GM19468 (cell line): ENCODE results near the gene ZNF689.
A peak's percentile ranks its signal among the peaks of the same experiment; 100 is the strongest.
"Not testable (repeated sequence)": the region's sequence is repeated elsewhere in the genome, so short reads cannot be mapped to it uniquely, and the experiment has no call there.

Experiments used
- ATAC-seq: cut with Tn5 transposase; IDR thresholded peaks from one replicate; pipeline ENCODE4 v1.9.1; 2021; ENCODE audit warnings: mild to moderate bottlenecking, moderate library complexity, moderate number of reproducible peaks; ENCODE audit not compliant: unreplicated experiment; ENCODE audit errors: extremely low read depth

The ZNF689 gene

GRCh38 chr16:30602616-30603277 is 7.4 kb downstream of the ZNF689 start:
- no peak for ATAC-seq

GRCh38 chr16:30601966-30602365 is 8.2 kb downstream of the ZNF689 start:
- no peak for ATAC-seq

GRCh38 chr16:30600929-30601328 is 9.3 kb downstream of the ZNF689 start:
- ATAC-seq = no peak

- no peak for ATAC-seq
These were observed 10.0 kb downstream of the ZNF689 start for GRCh38 chr16:30600215-30600614.

- ATAC-seq = no peak
These were observed 17.3 kb downstream of the ZNF689 start for GRCh38 chr16:30592871-30593270.

- not testable (repeated sequence) for ATAC-seq
These were observed 19.3 kb downstream of the ZNF689 start for GRCh38 chr16:30590869-30591268.

- not testable (repeated sequence) for ATAC-seq
These were observed 20.6 kb downstream of the ZNF689 start for GRCh38 chr16:30589582-30589981.

- ATAC-seq = no peak
These were observed 21.5 kb downstream of the ZNF689 start for GRCh38 chr16:30588651-30589050.

GRCh38 chr16:30585400-30586191 is 24.6 kb downstream of the ZNF689 start, which contains the start of gene ZNF785:
Gene ZNF785, minus strand, starts transcription at chr16:30585697. Its CDS starts 86 bp downstream, at chr16:30585611.
- peak; percentile 85 for ATAC-seq

- ATAC-seq = no peak
These were observed 25.2 kb downstream of the ZNF689 start for GRCh38 chr16:30585022-30585399.

- no peak for ATAC-seq
These were observed 27.4 kb downstream of the ZNF689 start for GRCh38 chr16:30582611-30583340.

- no peak for ATAC-seq
These were observed 28.7 kb downstream of the ZNF689 start for GRCh38 chr16:30581457-30581856.

GRCh38 chr16:30574678-30575077 is 35.5 kb downstream of the ZNF689 start:
- ATAC-seq = no peak

GRCh38 chr16:30571445-30572322 is 38.5 kb downstream of the ZNF689 start, which contains the start of gene ZNF688:
Gene ZNF688, minus strand, starts transcription at chr16:30571714. Its CDS starts 85 bp downstream, at chr16:30571629.
- peak; percentile 50 for ATAC-seq

GRCh38 chr16:30570636-30571444 is 39.3 kb downstream of the ZNF689 start:
- ATAC-seq = no peak

- ATAC-seq = no peak
These were observed 40.2 kb downstream of the ZNF689 start for GRCh38 chr16:30569746-30570635.

GRCh38 chr16:30569281-30569680 is 40.9 kb downstream of the ZNF689 start:
- no peak for ATAC-seq
